Cortex of kidney (tissue), 1 donor: ENCODE results near the gene MAPKBP1.

Experiments used
- DNase-seq: peaks from one replicate; lab custom pipeline; 2025; lab: John Stamatoyannopoulos, UW

Gene MAPKBP1

GRCh38 chr15:41869770-41870688 is 95.7 kb downstream of the MAPKBP1 start:
- no peak for DNase-seq

- DNase-seq: no peak
Measured at GRCh38 chr15:41870689-41871081, 96.4 kb downstream of the MAPKBP1 start.

GRCh38 chr15:41871175-41871905 is 97.1 kb downstream of the MAPKBP1 start:
- no peak for DNase-seq

- DNase-seq: no peak
Measured at GRCh38 chr15:41872166-41872747, 98.0 kb downstream of the MAPKBP1 start.

GRCh38 chr15:41873711-41874110 is 99.4 kb downstream of the MAPKBP1 start:
- DNase-seq: no peak

- no peak for DNase-seq
Measured at GRCh38 chr15:41874736-41875135, 100.5 kb downstream of the MAPKBP1 start.

- no peak for DNase-seq
Measured at GRCh38 chr15:41876007-41876406, 101.7 kb downstream of the MAPKBP1 start.

- DNase-seq: no peak
Measured at GRCh38 chr15:41876689-41877088, 102.4 kb downstream of the MAPKBP1 start.
